ENCODE results near the gene IKZF5.

IKZF5 gene

GRCh38 chr10:122949296-122949695, 59.3 kb downstream of the IKZF5 start:
- no peaks in the 10 kb centered on the region; the same call in 1 of the 2 replicates for H3K36me3 ChIP-seq (replicated peaks; ENCODE audit: insufficient read depth, low read length)
- 0 out of 2 replicates have a peak, but pooled peaks cover 2% of the 10 kb centered on the region for H3F3A ChIP-seq (ENCODE audit: insufficient read depth, low read length)
- H3K4me3 ChIP-seq (ENCODE audit: low read length): no peak overlapping the region
- no peak for DNase-seq
- no peak overlapping the region for H3K27ac ChIP-seq (ENCODE audit: low read length)
- H3K9ac ChIP-seq (ENCODE audit: low read length): no peak overlapping the region
- H2AFZ ChIP-seq (ENCODE audit: low read length): no peak overlapping the region
- H3K4me2 ChIP-seq (ENCODE audit: low read depth, low read length): no peak overlapping the region
- no peaks in the 10 kb centered on the region for H3K9me3 ChIP-seq (replicated peaks; ENCODE audit: insufficient read depth, low read length)
- H3K9me2 ChIP-seq (replicated peaks; ENCODE audit: insufficient read depth, low read length): no peaks in the 10 kb centered on the region
- H3K79me2 ChIP-seq (ENCODE audit: low read length): no peaks in the 10 kb centered on the region
- peaks cover under 1% of the 10 kb centered on the region; the same call in 1 of the 2 replicates for H3K4me1 ChIP-seq (ENCODE audit: low read length)
- TF ChIP-seq EZH2 (optimal IDR thresholded peaks at IDR 0.05; ENCODE audit: low read depth, low read length): no peak
- no peak for TF ChIP-seq EZH2phosphoT487 (IDR thresholded peaks at IDR 0.05; ENCODE audit: low read length)
- TF ChIP-seq CTCF (IDR thresholded peaks at IDR 0.05; ENCODE audit: low read length): no peak
- H4K20me1 ChIP-seq (ENCODE audit: insufficient read depth, low read length): no peaks in the 10 kb centered on the region
- no peaks in the 10 kb centered on the region for H3K27me3 ChIP-seq (replicated peaks; ENCODE audit: insufficient read depth, low read length)

Data from MM.1S (cell line).